NCI-H2029 (cell line): ENCODE measurements around the gene EDN1.
"Not testable (repeated sequence)": the region's sequence is repeated elsewhere in the genome, so short reads cannot be mapped to it uniquely, and the experiment has no call there.

ENCODE experiments used
- DNase-seq: peaks from one replicate; lab custom pipeline; 2025; lab: John Stamatoyannopoulos, UW

Gene EDN1

GRCh38 chr6:12294851-12295536, 4.8 kb downstream of the EDN1 start:
- DNase-seq = no peak

- no peak for DNase-seq
Measured at GRCh38 chr6:12295558-12296254, 5.5 kb downstream of the EDN1 start.

- DNase-seq = no peak
Measured at GRCh38 chr6:12296255-12296573, 6.1 kb downstream of the EDN1 start.

- DNase-seq = no peak
Measured at GRCh38 chr6:12296604-12297003, 6.4 kb downstream of the EDN1 start.

- DNase-seq = no peak
Measured at GRCh38 chr6:12297363-12298016, 7.3 kb downstream of the EDN1 start.

GRCh38 chr6:12298017-12298978, 8.1 kb downstream of the EDN1 start:
- DNase-seq = no peak

- no peak for DNase-seq
Measured at GRCh38 chr6:12298995-12299394, 8.8 kb downstream of the EDN1 start.

GRCh38 chr6:12301018-12301417, 10.9 kb downstream of the EDN1 start:
- no peak for DNase-seq

- DNase-seq = no peak
Measured at GRCh38 chr6:12304487-12304886, 14.3 kb downstream of the EDN1 start.

- DNase-seq = no peak
Measured at GRCh38 chr6:12309070-12309469, 18.9 kb downstream of the EDN1 start.

GRCh38 chr6:12311106-12311505, 20.9 kb downstream of the EDN1 start:
- no peak for DNase-seq

- no peak for DNase-seq
Measured at GRCh38 chr6:12312736-12313135, 22.6 kb downstream of the EDN1 start.

- no peak for DNase-seq
Measured at GRCh38 chr6:12313306-12313991, 23.3 kb downstream of the EDN1 start.

- DNase-seq = peak; percentile 76
Measured at GRCh38 chr6:12313992-12314589, 23.9 kb downstream of the EDN1 start.

GRCh38 chr6:12314751-12315150, 24.6 kb downstream of the EDN1 start:
- no peak for DNase-seq

GRCh38 chr6:12315292-12316081, 25.3 kb downstream of the EDN1 start:
- DNase-seq = no peak

GRCh38 chr6:12318749-12319148, 28.6 kb downstream of the EDN1 start:
- DNase-seq = no peak

GRCh38 chr6:12320074-12320473, 29.9 kb downstream of the EDN1 start:
- DNase-seq = not testable (repeated sequence)

- DNase-seq = no peak
Measured at GRCh38 chr6:12324099-12324498, 33.9 kb downstream of the EDN1 start.

GRCh38 chr6:12324748-12325147, 34.6 kb downstream of the EDN1 start:
- DNase-seq = no peak
